ENCODE measurements around the gene TMEM151A. TPM values are rescaled to one million over a fixed set of nuclear protein-coding genes. Genes with fewer than 3 reads are reported as not detected.

Gene TMEM151A
- total and polyA plus RNA-seq, 2 of the 4 experiments (the other 2 are of a cell fraction): 0.03 TPM; not detected in 1

DNA sequence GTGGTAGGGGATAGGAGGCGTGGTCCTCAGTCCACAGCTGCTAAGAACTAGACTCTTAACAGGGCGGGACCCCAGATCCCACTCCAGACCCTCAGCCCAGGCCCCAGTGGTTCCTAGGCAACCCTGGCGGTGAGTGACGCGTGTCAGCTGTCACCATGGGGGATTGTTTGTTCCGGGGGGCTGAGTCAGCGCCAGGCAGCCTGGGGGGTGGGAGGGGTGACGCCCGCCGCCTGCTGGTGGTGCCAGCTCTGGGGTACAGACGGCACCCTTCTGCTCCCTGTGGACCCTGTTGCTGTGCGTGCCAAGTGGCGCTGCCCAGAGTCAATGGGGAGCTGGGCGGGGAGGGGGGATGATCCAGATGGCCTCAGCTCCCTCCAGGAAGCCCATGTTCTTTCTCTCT is 11.3 kb upstream of the TMEM151A start:
- Histone ChIP-seq H4K20me1 (ENCODE audit: insufficient read depth, low read length) (peaks cover 29% of the 10 kb centered on the region), H2BK120ac (ENCODE audit: low read depth, low read length) (no peak overlapping the region), H2BK5ac (ENCODE audit: low read depth, low read length, poor library complexity, severe bottlenecking) (no peak overlapping the region), H3K18ac (ENCODE audit: low read depth, low read length) (no peak overlapping the region), H3K9ac (ENCODE audit: low read depth, low read length) (no peak overlapping the region), H3K4ac (ENCODE audit: low read depth, low read length) (no peak overlapping the region), H3K4me1 (ENCODE audit: control insufficient read depth, insufficient read depth, low read length) (peaks cover 5% of the 10 kb centered on the region; the same call in 1 of the 2 replicates), H3K14ac (replicated peaks; ENCODE audit: low read depth, low read length) (no peak overlapping the region), H3K27ac (ENCODE audit: insufficient read depth, low read length) (no peak overlapping the region), H3K79me1 (ENCODE audit: low read depth in 1 of 2, low read length in 2 of 2) (peaks cover 0 to 14% of the 10 kb centered on the region in 2 experiments; a peak in 3 of 4 replicates), H3K4me3 (ENCODE audit: insufficient read depth, low read depth, low read length) (no peak overlapping the region), H3K27me3 (ENCODE audit: control insufficient read depth, insufficient read depth, low read length) (no peaks in the 10 kb centered on the region; the same call in 1 of the 2 replicates), H2AFZ (replicated peaks; ENCODE audit: low read length, poor library complexity) (no peak overlapping the region), H3K23ac (ENCODE audit: low read depth, low read length) (no peak overlapping the region), H4K5ac (ENCODE audit: low read depth, low read length) (no peak overlapping the region), H2BK15ac (ENCODE audit: low read depth, low read length) (no peak overlapping the region), H3K9me3 (ENCODE audit: control insufficient read depth, insufficient read depth, low read length) (no peaks in the 10 kb centered on the region), H3K4me2 (ENCODE audit: low read depth, low read length) (no peak overlapping the region), H2AK5ac (ENCODE audit: low read depth, low read length) (no peak overlapping the region), H4K8ac (ENCODE audit: low read depth in 2 of 2, low read length in 2 of 2) (no peak overlapping the region), H2AK9ac (replicated peaks; ENCODE audit: low read depth, low read length, poor library complexity) (peak overlapping the region; percentile 65), H2BK20ac (ENCODE audit: low read depth, low read length) (no peak overlapping the region), H3K9me1 (ENCODE audit: insufficient read depth, low read length) (peaks cover 6% of the 10 kb centered on the region; the same call in 1 of the 2 replicates), H3K56ac (ENCODE audit: extremely low read depth, insufficient read depth, low read length) (no peak overlapping the region), H3K36me3 (ENCODE audit: control insufficient read depth, insufficient read depth, low read length) (peaks cover 19% of the 10 kb centered on the region), H4K91ac (ENCODE audit: insufficient read depth, low read depth, low read length) (no peak overlapping the region)
- TF ChIP-seq MAZ (IDR thresholded peaks at IDR 0.05; ENCODE audit: borderline replicate concordance, low read depth, low read length): 0 out of 2 replicates have a peak, but pooled peaks have one; percentile 13
- TF ChIP-seq RAD21 (IDR thresholded peaks at IDR 0.05; ENCODE audit: low read length): no peak
- DNase-seq (no peak), ATAC-seq (ENCODE audit: low read depth) (no peak)
- ChIA-PET CTCF (no interaction called here), POLR2A (ENCODE audit: unreplicated experiment) (interaction anchor here (0.5 to 0.8 kb wide), 2 partner anchors 9 kb away, joined by 3 to 6 read pairs; partner anchors contain the start of gene YIF1A)
- in situ Hi-C loops (cut with MboI; ENCODE audit: low sequenced_read_pairs) (no loop called here), intact Hi-C loops (cut with micrococcal nuclease) (no loop called here), dilution Hi-C loops (cut with HindIII; ENCODE audit: low sequenced_read_pairs, unreplicated experiment) (no loop called here)
- BruUV-seq (replicated peaks): no TSS peak
- 58% methylated on average over 4 of the region's 14 CpGs; no CpG with 5 or more reads in 1 of the 2 experiments for WGBS, 2 experiments (ENCODE audit: extremely low coverage in 2 of 2, insufficient read length in 1 of 2)

Measured in IMR-90 (cell line).